ENCODE measurements around the gene H6PD. TPM values are rescaled to one million over a fixed set of nuclear protein-coding genes. Genes with fewer than 3 reads are reported as not detected.

Gene H6PD
- polyA plus RNA-seq, 6 donors from 2014 or later: 6.5 to 16.6 (median 13.6) TPM

- ATAC-seq (ENCODE audit: low read depth in 2 of 2) (no peak), DNase-seq (no peak)
- peaks cover 0 to 11% of the 10 kb centered on the region in 2 donors for H3K36me3 Mint-ChIP-seq
- H3K27ac Mint-ChIP-seq: no peak overlapping the region
- no peak overlapping the region for H3K4me3 Mint-ChIP-seq
- peaks cover 3 to 23% (median 16%) of the 10 kb centered on the region in 3 donors for H3K4me1 Mint-ChIP-seq
- peaks cover 0 to 30% (median 23%) of the 10 kb centered on the region in 3 donors for H3K27me3 Mint-ChIP-seq
- peaks cover 0 to 10% (median 8%) of the 10 kb centered on the region in 7 donors for H3K9me3 Mint-ChIP-seq
Measured at GRCh38 chr1:9282696-9282955, 48.1 kb downstream of the H6PD start.

- peaks cover 3 to 23% (median 16%) of the 10 kb centered on the region in 3 donors for H3K4me1 Mint-ChIP-seq
- H3K27ac Mint-ChIP-seq: peak overlapping the region in 1 of 6 donors; percentile 73
- DNase-seq (no peak), ATAC-seq (ENCODE audit: low read depth in 2 of 2) (no peak)
- peaks cover 0 to 15% of the 10 kb centered on the region in 2 donors for H3K36me3 Mint-ChIP-seq
- H3K4me3 Mint-ChIP-seq: peak overlapping the region in 1 of 8 donors; percentile 49
- H3K9me3 Mint-ChIP-seq: peaks cover 3 to 18% (median 18%) of the 10 kb centered on the region in 7 donors
- H3K27me3 Mint-ChIP-seq: peaks cover 0 to 30% (median 23%) of the 10 kb centered on the region in 3 donors
Measured at GRCh38 chr1:9284061-9284460, 49.5 kb downstream of the H6PD start.

- Mint-ChIP-seq H3K27me3 (peaks cover 0 to 7% (median under 1%) of the 10 kb centered on the region in 3 donors), H3K27ac (no peak overlapping the region), H3K4me3 (no peak overlapping the region), H3K4me1 (peaks cover 0 to 17% (median 10%) of the 10 kb centered on the region in 3 donors), H3K9me3 (peaks cover 4 to 20% (median 18%) of the 10 kb centered on the region in 7 donors), H3K36me3 (peaks cover 0 to 18% of the 10 kb centered on the region in 2 donors)
- no peak for DNase-seq
- no peak for ATAC-seq (ENCODE audit: low read depth in 2 of 2)
Measured at GRCh38 chr1:9286556-9286955, 52.0 kb downstream of the H6PD start.

- Mint-ChIP-seq H3K36me3 (peaks cover 0 to 18% of the 10 kb centered on the region in 2 donors), H3K27me3 (peaks cover 0 to 7% (median 0%) of the 10 kb centered on the region in 3 donors), H3K4me3 (peak overlapping the region in 2 of 8 donors; percentile 16 to 22), H3K4me1 (peaks cover 2 to 4% (median 4%) of the 10 kb centered on the region in 3 donors), H3K27ac (peak overlapping the region in 1 of 6 donors; percentile 7), H3K9me3 (peaks cover 4 to 20% (median 18%) of the 10 kb centered on the region in 7 donors)
- peak; percentile 69 for DNase-seq
- ATAC-seq (ENCODE audit: low read depth in 2 of 2): no peak
Measured at GRCh38 chr1:9289090-9289534, 54.5 kb downstream of the H6PD start.

GRCh38 chr1:9289711-9290485 is 55.3 kb downstream of the H6PD start:
- peak overlapping the region in 3 of 8 donors; percentile 11 to 68 (median 42) for H3K4me3 Mint-ChIP-seq
- H3K27me3 Mint-ChIP-seq: peaks cover 0 to 7% (median 0%) of the 10 kb centered on the region in 3 donors
- H3K9me3 Mint-ChIP-seq: peaks cover 4 to 18% (median 15%) of the 10 kb centered on the region in 7 donors
- no peak for ATAC-seq (ENCODE audit: low read depth in 2 of 2)
- peaks cover 0 to 11% of the 10 kb centered on the region in 2 donors for H3K36me3 Mint-ChIP-seq
- H3K27ac Mint-ChIP-seq: peak overlapping the region in 3 of 6 donors; percentile 29 to 63 (median 44)
- no peak for DNase-seq
- H3K4me1 Mint-ChIP-seq: peaks cover 0 to 4% (median 2%) of the 10 kb centered on the region in 3 donors

GRCh38 chr1:9291914-9292360 is 57.4 kb downstream of the H6PD start:
- peak overlapping the region; percentile 65 to 91 (median 81) for H3K4me3 Mint-ChIP-seq
- H3K27ac Mint-ChIP-seq: peak overlapping the region in 4 of 6 donors; percentile 24 to 92 (median 66)
- H3K9me3 Mint-ChIP-seq: peaks cover 4 to 14% (median 11%) of the 10 kb centered on the region in 7 donors
- H3K27me3 Mint-ChIP-seq: no peaks in the 10 kb centered on the region
- H3K36me3 Mint-ChIP-seq: peaks cover 0 to 8% of the 10 kb centered on the region in 2 donors
- H3K4me1 Mint-ChIP-seq: peaks cover 0 to 14% (median 8%) of the 10 kb centered on the region in 3 donors
- ATAC-seq (ENCODE audit: low read depth in 2 of 2) (no peak), DNase-seq (no peak)

GRCh38 chr1:9292361-9293240 is 58.0 kb downstream of the H6PD start, which contains the start of gene SPSB1:
TSS of gene SPSB1 (plus strand) at chr1:9292894. CDS start at chr1:9355892, 62,998 bp downstream.
- H3K27ac Mint-ChIP-seq: peak within 1 kb of the TSS in 5 of 6 donors; percentile 24 to 92 (median 49)
- H3K9me3 Mint-ChIP-seq: peaks cover 4 to 12% (median 11%) of the 10 kb centered on the region in 7 donors
- DNase-seq: peak; percentile 45
- H3K27me3 Mint-ChIP-seq: no peaks in the 10 kb centered on the region
- peaks cover 0 to 14% (median 12%) of the 10 kb centered on the region in 3 donors for H3K4me1 Mint-ChIP-seq
- H3K36me3 Mint-ChIP-seq: peaks cover 0 to 8% of the 10 kb centered on the region in 2 donors
- peak; percentile 64 to 71 for ATAC-seq (ENCODE audit: low read depth in 2 of 2)
- peak within 1 kb of the TSS; percentile 66 to 91 (median 81) for H3K4me3 Mint-ChIP-seq

- ATAC-seq (ENCODE audit: low read depth in 2 of 2) (no peak), DNase-seq (no peak)
- H3K4me3 Mint-ChIP-seq: no peak overlapping the region
- peaks cover 3 to 9% (median 6%) of the 10 kb centered on the region in 7 donors for H3K9me3 Mint-ChIP-seq
- peaks cover 0 to 8% of the 10 kb centered on the region in 2 donors for H3K36me3 Mint-ChIP-seq
- H3K27me3 Mint-ChIP-seq: no peaks in the 10 kb centered on the region
- H3K4me1 Mint-ChIP-seq: peaks cover 0 to 14% (median 13%) of the 10 kb centered on the region in 3 donors
- H3K27ac Mint-ChIP-seq: no peak overlapping the region
Measured at GRCh38 chr1:9293241-9293532, 58.6 kb downstream of the H6PD start.

GRCh38 chr1:9293533-9294404 is 59.2 kb downstream of the H6PD start:
- ATAC-seq (ENCODE audit: low read depth in 2 of 2) (peak; percentile 22 to 24), DNase-seq (peak; percentile 37)
- peaks cover 0 to 6% of the 10 kb centered on the region in 2 donors for H3K36me3 Mint-ChIP-seq
- H3K4me3 Mint-ChIP-seq: no peak overlapping the region
- peaks cover 2 to 5% (median 3%) of the 10 kb centered on the region in 7 donors for H3K9me3 Mint-ChIP-seq
- no peak overlapping the region for H3K27ac Mint-ChIP-seq
- H3K27me3 Mint-ChIP-seq: no peaks in the 10 kb centered on the region
- peaks cover 0 to 14% (median 13%) of the 10 kb centered on the region in 3 donors for H3K4me1 Mint-ChIP-seq

- ATAC-seq (ENCODE audit: low read depth in 2 of 2) (no peak), DNase-seq (no peak)
- H3K36me3 Mint-ChIP-seq: no peaks in the 10 kb centered on the region
- no peak overlapping the region for H3K27ac Mint-ChIP-seq
- peaks cover 0 to 14% (median 13%) of the 10 kb centered on the region in 3 donors for H3K4me1 Mint-ChIP-seq
- H3K9me3 Mint-ChIP-seq: no peaks in the 10 kb centered on the region
- no peaks in the 10 kb centered on the region for H3K27me3 Mint-ChIP-seq
- H3K4me3 Mint-ChIP-seq: no peak overlapping the region
Measured at GRCh38 chr1:9294405-9294773, 59.8 kb downstream of the H6PD start.

- Mint-ChIP-seq H3K36me3 (no peaks in the 10 kb centered on the region), H3K9me3 (no peaks in the 10 kb centered on the region), H3K27me3 (no peaks in the 10 kb centered on the region), H3K4me1 (peaks cover 0 to 14% (median 13%) of the 10 kb centered on the region in 3 donors), H3K27ac (no peak overlapping the region), H3K4me3 (peak overlapping the region in 1 of 8 donors; percentile 54)
- DNase-seq (no peak), ATAC-seq (ENCODE audit: low read depth in 2 of 2) (peak; percentile 11 to 25)
Measured at GRCh38 chr1:9294910-9295636, 60.5 kb downstream of the H6PD start.

GRCh38 chr1:9295884-9296283 is 61.3 kb downstream of the H6PD start:
- Mint-ChIP-seq H3K9me3 (no peaks in the 10 kb centered on the region), H3K4me3 (peak overlapping the region in 4 of 8 donors; percentile 20 to 85 (median 52)), H3K4me1 (peaks cover 0 to 19% (median 19%) of the 10 kb centered on the region in 3 donors), H3K27me3 (no peaks in the 10 kb centered on the region), H3K36me3 (no peaks in the 10 kb centered on the region), H3K27ac (peak overlapping the region in 1 of 6 donors; percentile 57)
- ATAC-seq (ENCODE audit: low read depth in 2 of 2): no peak
- no peak for DNase-seq
